ENCODE results near the gene SLC2A5.

The SLC2A5 gene

GRCh38 chr1:9061252-9061960 lies 8.0 kb downstream of the SLC2A5 start:
- no peak for DNase-seq (ENCODE audit: low spot score)

GRCh38 chr1:9059891-9060744 lies 9.3 kb downstream of the SLC2A5 start:
- DNase-seq (ENCODE audit: low spot score), result no peak

GRCh38 chr1:9058465-9058864 lies 11.0 kb downstream of the SLC2A5 start:
- no peak for DNase-seq (ENCODE audit: low spot score)

- DNase-seq (ENCODE audit: low spot score), result no peak
Observed at GRCh38 chr1:9057851-9058250, 11.6 kb downstream of the SLC2A5 start.

- DNase-seq (ENCODE audit: low spot score), result no peak
Observed at GRCh38 chr1:9052272-9053049, 17.0 kb downstream of the SLC2A5 start.

GRCh38 chr1:9051379-9051778 lies 18.1 kb downstream of the SLC2A5 start:
- DNase-seq (ENCODE audit: low spot score), result no peak

GRCh38 chr1:9050803-9051202 lies 18.6 kb downstream of the SLC2A5 start:
- no peak for DNase-seq (ENCODE audit: low spot score)

GRCh38 chr1:9048551-9048950 lies 20.9 kb downstream of the SLC2A5 start:
- no peak for DNase-seq (ENCODE audit: low spot score)

- no peak for DNase-seq (ENCODE audit: low spot score)
Observed at GRCh38 chr1:9047019-9047418, 22.4 kb downstream of the SLC2A5 start.

- DNase-seq (ENCODE audit: low spot score), result no peak
Observed at GRCh38 chr1:9045861-9046510, 23.4 kb downstream of the SLC2A5 start.

- DNase-seq (ENCODE audit: low spot score), result no peak
Observed at GRCh38 chr1:9044236-9044635, 25.2 kb downstream of the SLC2A5 start.

GRCh38 chr1:9042272-9042671 lies 27.2 kb downstream of the SLC2A5 start:
- DNase-seq (ENCODE audit: low spot score), result no peak

- no peak for DNase-seq (ENCODE audit: low spot score)
Observed at GRCh38 chr1:9041116-9041779, 28.2 kb downstream of the SLC2A5 start.

- no peak for DNase-seq (ENCODE audit: low spot score)
Observed at GRCh38 chr1:9040659-9041030, 28.8 kb downstream of the SLC2A5 start.

- DNase-seq (ENCODE audit: low spot score), result no peak
Observed at GRCh38 chr1:9039761-9040658, 29.4 kb downstream of the SLC2A5 start.

GRCh38 chr1:9038881-9039760 lies 30.3 kb downstream of the SLC2A5 start:
- DNase-seq (ENCODE audit: low spot score), result no peak

GRCh38 chr1:9038338-9038650 lies 31.1 kb downstream of the SLC2A5 start:
- no peak for DNase-seq (ENCODE audit: low spot score)

- DNase-seq (ENCODE audit: low spot score), result no peak
Observed at GRCh38 chr1:9037476-9038337, 31.7 kb downstream of the SLC2A5 start.

GRCh38 chr1:9035226-9035625 lies 34.2 kb downstream of the SLC2A5 start:
- DNase-seq (ENCODE audit: low spot score), result no peak
